Measurements from ENCODE around the gene MBLAC2.
A peak's percentile ranks its signal among the peaks of the same experiment; 100 is the strongest.

Gene MBLAC2

DNA sequence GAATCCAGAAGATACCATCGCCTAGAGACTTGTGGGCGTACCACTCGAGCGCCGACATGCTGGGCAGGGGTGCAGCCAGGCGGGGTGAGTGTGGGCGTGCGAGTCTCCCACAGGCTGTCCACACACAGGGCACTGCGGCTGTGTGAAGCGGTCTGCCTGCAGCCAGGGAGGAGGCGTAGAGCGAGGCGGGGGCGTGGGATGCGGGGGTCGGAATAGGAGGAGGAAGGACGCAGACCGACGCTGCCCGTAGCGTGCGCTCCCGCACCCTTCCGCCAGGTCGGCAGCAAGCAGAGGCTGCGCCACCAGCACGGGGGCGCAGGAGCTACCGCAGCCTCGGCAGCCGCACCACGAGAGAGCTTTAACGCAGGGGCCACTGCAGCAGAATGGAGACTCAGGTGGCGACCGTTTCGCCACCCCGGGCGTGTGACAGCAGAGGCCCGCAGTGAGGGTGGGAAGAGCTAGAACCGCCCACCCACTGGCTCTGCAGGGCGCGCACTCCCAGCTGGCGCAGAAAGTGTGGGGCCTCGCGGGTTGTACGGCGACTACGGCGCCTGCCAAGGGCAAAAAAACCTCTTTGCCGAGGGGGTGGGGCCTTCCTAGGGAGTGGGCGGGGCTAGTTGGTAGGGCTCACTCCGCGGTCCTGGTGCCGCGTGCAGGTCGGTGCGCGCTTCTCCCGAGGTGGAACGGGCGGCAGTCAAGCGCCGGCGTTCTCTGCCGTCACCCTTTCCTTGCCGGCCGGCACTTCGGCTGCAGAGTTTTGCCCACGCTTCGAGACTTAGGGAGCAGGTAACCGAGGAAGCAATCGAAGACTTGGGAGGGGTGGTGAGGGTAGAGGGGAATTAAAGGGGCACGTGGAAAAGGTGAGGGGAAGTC, at the start of gene MBLAC2, which contains the start of gene POLR3G:
MBLAC2 (minus strand) TSS at position 537 of the 873 bp plus-strand sequence; CDS start at position 58, 479 bp downstream.
POLR3G (plus strand) TSS at position 630 of the 873 bp plus-strand sequence. CDS start 10,704 bp downstream, outside the sequence.
- peak; percentile 95 for DNase-seq

DNA sequence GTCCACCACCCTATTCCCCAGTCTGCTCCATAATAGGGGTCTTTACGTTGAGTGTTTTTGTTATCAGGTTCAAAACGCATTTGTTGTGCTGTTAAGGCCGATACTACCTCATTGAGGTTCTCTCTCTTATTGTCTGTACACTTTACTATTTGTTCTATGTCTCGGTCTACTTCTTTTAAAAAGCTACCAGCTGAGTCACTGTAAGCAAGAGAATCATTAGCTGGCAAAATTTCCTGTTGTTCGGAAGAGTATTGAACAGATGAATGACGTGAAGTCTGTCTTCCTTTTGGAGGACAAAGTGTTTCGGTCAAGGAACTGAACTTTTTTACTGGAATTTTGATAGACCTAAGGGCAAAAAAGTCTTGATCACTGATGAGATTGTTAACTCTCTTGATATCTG, 44.5 kb upstream of the MBLAC2 start:
- DNase-seq = no peak

DNA sequence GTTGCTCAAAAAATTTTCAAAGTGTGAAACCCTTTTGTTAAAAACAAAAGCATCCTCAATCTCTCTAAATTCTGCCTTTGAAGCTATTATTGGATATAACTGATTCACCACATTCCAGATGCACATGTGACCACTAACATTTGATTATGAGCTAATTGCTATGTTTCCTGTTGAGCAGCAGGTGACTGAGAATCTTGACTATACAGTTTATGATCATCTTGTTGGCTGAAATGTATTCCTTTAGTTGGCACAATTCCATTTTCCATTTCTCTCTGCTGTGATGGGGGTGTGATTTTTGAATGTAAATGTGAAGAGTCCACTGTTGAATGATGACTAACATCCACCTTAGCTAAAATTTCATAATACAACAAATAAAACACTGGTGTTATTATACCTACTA, 44.1 kb upstream of the MBLAC2 start:
- no peak for DNase-seq

DNA sequence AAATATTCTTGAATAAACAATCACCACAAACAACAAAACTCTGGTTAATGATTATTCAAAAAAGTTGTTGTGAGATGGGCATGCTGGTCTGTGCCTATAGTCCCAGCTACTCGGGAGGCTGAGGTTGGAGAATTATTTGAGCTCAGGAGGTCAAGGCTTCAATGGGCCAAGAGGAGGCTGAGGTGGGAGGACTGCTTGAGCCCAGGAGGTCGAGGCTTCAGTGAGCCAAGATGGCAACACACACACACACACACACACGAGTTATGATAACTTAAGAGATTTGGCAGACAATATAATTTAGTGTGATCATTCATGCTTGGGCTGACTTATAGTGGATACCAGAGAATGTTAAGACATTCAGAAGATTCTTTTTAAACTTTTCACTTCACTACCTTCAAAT, 39.9 kb upstream of the MBLAC2 start:
- DNase-seq = no peak

DNA sequence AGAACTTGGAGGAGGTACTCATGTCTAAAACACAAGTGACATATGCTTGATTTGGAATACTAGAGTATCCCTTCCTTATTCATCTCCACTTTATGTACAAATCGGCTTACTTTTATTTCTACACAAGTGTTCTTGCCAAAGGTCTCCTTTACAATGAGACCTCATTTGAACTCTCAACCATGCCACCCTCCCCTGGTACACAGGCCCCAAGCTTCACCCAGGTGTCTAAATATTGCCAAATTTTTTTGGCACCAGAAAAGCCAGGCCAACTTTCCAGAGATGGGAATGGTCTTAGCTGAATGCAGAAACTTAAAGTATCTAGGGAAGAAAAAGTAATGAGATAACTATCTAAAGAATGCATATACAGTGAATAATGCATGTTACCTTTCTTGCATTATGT, 35.9 kb upstream of the MBLAC2 start:
- DNase-seq = no peak

DNA sequence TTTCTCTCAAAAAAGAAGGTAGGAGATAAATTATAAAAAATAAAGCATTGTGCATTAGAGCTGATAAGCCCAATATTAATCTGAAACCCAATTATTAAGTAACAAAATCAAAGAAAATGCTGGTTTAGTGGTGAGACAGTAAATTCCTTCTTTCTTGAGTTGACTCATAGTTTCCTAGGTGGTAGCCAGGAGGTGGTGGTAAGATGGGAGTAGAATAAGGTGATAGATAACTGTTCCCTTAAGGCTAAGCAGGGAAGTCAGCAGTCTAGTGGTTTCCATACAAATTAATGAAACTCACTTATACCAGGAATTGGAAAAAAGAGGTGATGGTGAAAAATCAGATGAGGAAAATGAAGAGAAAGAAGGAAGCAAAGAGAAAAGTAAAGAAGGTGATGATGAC, 31.6 kb upstream of the MBLAC2 start:
- no peak for DNase-seq

DNA sequence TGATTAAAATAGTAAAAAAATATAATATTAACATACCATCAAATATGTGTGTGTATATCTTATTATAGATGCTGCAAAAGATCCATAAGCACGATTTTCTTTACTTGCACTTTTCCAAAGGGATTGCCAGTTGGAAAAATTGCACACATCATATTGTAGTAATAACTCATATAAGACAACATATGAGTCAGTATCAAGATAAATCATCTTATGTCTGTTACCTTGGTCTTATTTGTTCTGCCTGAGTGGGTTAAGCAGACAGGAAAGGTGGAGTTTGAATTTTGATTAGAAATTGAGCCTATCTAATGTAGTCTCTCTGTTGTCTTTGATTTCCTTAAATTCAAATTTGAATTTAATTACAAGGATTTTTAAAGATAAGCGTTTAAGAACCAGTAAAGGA, 30.2 kb upstream of the MBLAC2 start:
- DNase-seq = no peak

DNA sequence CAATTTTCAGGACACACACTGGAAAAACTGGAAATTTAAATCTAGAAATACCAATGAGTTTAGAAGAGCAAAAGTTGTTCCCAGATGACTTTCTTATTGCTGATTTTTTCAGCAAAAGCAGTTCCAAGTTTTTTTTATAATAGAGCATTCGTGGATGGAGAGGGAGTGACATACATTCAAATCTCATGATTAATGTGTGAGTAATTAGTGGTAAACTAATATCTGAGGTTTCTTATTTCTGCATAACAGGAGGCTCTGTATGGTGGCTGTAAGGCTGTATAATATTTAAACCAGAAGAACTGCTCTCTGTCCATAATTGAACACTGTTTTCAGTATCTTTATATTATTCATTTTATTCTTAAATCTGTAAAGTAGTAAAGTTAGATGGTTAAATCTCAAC, 29.0 kb upstream of the MBLAC2 start:
- no peak for DNase-seq

DNA sequence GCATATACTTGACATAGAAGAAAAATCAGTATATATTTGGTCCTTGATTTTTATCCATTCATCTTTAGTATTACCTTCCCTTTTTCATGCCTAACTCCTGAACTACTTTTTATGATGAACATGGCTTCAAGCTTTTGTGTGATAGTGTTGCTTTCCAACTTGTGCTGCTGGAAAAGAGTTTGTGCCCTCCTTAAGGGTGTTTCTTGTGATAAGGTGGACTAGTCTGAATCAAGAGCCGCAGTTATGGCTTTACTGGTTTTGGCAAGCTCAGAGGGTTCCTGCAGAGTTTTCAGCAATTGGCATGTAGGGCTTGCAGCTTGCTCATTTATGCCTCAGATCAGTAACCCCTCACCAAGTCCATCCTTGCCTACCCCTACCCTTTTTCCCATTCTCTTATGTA, 20.6 kb upstream of the MBLAC2 start:
- DNase-seq = no peak

DNA sequence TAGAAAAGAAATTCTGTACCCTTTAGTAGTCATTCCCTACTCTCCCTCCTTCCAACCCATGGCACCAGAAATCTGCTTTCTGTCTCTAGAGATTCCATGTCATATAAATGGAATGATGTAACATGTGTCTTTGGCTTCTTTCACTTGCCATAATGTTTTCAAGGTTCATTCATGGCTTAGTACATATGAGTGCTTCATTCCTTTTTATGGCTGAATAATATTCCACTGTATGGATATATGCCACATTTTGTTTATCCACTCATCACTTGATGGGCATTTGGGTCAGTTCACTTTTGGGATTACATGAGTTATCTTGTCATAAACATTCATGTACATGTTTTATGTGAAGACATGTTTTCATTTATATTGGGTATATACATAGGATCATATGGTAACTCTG, 19.5 kb upstream of the MBLAC2 start:
- DNase-seq = no peak

DNA sequence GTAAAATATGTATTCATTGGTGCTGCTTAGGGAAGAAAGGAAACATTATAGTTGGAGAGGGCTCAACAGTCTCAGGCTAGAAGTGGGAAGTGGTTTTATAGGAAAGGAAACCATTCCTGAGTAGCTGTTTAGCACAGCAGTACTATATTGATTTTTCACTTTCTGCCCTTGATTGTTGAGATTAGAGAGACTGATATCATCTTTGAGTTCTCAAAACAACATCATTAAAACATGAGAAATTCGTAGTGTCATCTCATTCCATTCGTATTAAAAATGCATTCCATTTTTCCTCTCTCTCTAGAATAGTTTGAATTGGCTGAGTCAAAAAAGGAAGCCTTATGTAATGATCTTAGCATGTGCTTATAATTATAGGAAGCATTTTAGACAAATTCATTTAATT, 14.2 kb upstream of the MBLAC2 start:
- no peak for DNase-seq

DNA sequence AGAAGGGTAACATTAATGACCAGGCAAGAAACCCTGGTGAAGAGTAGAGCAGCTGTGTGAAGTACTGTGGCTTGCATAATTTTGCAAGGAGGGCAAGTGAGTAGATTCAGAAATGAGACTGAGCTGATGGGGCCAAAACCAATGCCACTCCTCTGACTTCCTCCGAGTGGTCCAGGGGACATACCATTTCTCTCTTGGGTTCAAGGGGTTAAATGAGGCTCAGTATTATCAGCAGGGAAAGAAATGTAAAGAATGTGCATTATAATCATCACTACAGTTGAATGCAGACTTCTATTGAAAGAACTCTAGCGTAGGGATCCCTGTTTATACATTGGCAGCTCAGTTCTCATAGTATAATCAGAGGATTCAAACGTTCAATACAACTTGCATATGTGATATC, 10.0 kb upstream of the MBLAC2 start:
- no peak for DNase-seq

DNA sequence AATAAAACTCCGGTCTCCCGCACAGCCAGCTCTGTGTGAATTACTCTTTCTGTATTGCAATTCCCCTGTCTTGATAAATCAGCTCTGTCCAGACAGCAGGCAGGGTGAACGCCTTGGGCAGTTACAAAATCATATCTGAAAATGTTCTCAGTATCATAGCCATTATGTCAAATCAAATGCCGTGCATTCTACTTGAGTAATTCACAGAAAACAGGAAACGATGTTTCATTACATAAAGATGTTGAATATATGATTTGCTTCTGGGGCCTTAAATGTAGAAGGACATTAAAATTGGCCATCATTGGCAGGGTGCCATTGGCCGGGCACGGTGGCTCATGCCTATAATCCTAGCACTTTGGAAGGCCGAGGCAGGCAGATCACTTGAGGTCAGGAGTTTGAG, 8.6 kb upstream of the MBLAC2 start:
- no peak for DNase-seq

DNA sequence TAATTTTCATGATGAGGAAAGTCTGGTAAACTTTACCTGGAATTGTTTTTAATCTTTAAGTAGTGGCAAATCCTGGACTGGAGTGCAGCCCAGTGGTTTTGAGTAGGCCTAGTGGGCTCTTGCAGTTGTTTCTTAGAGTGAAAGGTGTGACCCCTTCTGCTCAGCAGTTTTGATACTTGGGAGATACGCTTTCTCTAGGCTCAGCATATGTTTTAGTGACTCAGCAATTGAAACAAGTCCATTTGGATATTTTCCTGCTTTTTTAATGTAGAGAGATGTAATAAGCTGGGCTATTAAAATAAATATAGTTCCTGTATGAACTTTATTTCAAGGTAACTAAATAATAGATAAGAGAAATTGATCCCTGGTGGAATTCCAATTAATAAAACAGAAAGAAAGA, 6.1 kb upstream of the MBLAC2 start:
- DNase-seq = no peak

DNA sequence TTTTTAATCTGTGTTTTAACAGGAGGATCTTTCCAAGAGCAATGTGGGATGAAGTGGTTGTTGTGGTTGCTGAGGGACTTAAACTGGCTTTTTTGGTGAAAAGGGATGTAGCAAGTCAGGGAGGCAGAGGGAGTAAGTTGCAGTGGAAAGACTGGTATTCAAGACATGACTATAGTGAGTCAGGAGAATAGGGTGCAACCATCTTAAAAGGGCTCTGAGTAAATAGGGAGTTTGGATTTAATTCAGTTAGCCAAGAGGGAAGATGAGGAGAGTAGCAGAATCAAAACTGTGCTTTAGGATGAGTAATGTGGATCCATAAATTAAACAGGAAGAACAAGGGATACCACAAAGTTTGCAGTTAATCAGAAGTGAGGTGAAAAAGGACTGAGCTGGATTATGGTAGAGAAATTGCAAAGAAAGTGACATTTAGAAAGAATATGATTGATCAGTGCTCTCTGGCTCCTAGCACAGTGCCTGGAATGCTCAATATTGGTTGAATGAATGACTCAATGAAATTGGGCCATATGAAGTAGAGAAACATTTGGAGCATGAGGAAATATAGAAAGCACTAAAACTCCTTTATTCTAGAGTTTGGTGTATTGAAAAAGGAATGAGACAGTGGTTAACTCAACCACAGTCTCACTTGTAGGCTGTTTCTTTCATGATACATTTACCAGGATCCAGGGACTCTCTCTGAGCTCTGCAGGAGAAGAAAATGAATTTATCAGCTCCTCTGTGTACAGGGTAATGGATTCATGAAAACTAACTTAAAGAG, 5.2 kb upstream of the MBLAC2 start:
- DNase-seq = no peak

DNA sequence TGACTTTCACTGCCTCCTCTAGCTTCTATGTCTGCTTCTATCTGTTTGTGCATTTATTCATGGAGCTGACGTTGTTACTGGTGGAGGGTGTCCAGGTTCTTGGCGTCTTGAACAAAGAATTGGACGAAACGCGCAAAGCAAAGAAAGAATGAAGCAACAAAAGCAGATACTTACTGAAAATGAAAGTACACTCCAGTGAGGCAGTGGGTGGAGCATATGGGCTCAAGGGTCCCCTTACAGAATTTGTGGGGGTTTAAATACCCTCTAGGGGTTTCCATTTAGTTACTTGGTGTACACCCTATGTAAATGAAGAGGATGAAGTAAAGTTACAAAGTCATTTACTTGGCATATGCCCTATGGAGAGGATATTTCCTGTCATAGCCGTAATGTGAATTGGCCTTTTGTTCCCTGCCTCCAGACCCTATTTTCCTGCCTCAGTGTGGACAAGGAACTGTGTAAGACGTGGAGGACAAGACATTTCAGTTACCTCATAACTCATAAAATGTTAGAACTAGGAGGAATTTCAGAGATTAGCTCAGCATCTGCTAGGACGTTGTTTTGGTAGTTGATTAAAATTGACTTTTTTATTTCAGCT, 3.1 kb upstream of the MBLAC2 start:
- DNase-seq = no peak

DNA sequence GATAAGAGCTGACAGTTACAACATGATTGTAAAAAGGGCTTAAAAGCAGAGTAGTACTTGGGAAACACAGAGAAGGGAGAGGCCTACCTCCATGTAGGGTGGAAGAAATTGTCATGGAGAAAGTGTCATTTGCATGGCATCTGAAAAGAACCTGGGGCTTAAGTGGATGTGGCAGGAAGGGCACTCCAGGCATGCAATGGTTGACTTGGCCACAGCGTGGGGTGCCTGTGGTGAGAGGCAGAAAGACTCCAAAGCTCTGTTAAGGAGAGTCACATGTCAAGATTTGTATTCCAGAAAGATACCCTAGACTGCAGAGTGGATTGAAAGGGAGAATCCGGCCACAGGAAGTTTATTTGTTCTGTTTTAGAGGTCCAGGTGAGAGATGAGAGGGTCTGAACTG, 2.5 kb upstream of the MBLAC2 start:
- DNase-seq = no peak

DNA sequence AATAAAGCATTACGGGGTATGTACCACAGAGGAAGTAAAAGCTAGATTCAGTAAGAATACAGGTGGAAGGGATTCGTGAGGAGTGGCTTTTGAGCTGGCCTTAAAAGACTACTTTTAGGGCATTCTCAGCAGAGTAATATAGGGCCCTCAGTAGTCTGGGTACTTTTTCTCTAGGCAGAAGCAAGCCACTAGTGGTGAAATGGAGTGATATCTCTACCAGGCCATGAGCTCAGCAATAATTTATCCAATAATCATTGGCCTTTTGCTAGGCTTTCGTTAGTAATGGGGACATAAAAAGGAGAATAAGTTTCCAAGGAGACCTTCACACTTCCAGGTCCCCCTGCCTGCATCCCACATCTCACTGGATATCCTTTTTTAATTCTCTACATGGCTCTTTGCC, 1.8 kb upstream of the MBLAC2 start:
- no peak for DNase-seq

DNA sequence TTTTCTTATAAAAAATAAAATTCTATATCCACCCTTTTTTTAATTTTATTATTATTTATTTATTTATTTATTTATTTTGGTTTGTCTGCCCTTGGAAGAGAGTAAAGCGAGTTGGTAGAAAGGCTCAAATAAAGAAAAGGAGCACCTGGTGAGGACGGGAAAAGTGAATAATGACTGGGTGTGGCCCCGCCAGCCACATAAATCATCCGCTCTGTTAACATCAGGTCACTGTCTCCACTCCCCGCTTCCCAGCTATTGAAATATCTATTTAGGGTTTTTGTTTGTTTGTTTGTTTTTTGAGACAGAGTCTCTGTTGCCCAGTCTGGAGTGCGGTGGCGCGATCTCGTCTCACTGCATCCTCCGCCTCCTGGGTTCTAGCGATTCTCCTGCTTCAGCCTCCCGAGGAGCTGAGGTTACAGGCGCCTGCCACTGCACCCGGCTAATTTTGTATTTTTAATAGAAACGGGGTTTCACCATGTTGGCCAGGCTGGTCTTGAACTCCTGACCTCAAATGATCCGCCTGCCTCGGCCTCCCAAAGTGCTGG, 937 bp upstream of the MBLAC2 start:
- DNase-seq = no peak

DNA sequence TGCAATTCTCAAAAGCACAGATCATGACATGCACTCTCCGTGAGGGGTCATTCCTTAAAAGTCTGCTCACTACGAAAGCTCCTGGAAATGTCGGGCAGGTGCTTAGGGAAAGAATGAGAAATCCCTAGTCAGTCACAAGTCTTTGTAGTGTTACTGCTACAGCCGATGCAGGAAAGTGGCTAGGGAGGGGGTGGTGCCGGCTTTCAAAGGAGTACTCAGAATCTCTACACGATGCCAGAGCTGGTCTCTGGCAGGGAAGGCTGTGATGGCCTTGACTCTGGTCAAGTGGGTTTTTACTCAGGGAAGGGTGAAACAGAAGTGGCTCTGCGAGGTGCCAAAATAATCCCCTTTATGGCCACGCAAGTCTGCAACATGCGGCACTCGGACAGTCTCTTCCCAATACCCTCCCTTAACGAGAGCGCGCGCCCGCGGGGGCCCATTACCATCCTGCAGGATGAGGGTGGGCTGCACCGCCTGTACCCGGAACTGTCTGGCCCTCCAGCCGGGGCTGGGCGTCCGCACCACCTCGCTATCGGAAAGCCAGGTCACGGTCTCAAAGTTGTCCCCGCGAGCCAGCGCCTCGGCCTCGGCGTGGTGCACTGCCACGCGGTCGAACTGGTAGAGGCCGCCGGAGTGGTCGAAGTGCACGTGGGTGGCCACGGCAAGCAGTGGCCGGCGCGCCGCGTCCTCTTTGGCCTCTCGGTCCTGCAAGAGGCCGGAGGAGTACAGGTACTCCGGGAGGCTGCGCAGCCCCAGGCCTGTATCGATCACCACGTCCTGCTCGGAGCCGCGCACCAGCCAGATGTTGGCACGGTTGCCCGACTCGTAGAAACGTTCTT, 956 bp downstream of the MBLAC2 start:
- DNase-seq = peak; percentile 27

DNA sequence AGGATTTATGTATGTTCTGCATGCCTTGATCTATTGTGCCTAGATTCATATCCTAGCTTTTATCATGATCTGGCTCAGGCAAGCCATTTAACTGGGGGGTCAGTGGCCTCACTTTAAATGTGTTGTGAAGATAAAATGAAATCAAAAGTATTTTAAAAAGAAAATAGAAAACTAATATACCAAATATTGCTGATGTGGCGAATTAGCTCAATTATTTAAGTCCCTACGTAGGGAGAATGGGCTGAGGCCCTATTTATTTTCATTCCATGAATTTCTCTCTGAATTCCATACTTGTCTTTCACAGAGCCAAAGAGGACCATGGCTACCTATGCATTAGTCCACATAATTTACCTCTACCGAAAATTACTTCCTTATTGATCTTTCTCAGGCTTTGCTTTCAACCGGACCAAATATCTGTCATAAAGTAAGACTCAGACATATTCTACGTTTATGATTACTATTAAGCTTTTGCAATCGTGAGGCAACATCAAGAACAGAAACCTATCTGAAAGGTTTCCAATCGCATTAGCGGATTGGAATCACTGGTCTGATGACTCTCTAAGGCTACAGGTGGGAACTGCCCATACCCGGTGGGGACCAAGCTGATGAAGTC, 1.7 kb downstream of the MBLAC2 start:
- DNase-seq = no peak

DNA sequence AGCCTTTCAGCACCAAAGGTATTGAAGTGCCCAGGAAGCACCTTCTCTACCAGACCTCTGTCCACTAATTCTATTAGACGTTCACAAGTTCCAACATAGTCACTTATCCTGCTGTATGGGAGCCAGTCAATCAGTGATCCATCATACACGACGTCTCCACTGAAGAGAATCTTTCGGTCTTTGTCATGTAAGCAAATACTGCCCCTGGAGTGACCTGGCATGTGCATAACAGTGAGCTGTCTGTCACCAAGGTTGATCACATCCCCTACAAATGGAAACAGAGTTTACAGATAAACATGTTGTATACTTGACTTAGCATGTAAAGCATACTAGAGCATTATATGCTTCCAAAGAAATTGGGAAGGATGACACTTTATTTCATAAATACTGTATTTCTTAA, 13.3 kb downstream of the MBLAC2 start:
- DNase-seq = no peak
